H7 (cell line): ENCODE results near the gene IFNL4. TPM values are rescaled to one million over a fixed set of nuclear protein-coding genes. Genes with fewer than 3 reads are reported as not detected.
A peak's percentile ranks its signal among the peaks of the same experiment; 100 is the strongest.
"Not testable (repeated sequence)": the region's sequence is repeated elsewhere in the genome, so short reads cannot be mapped to it uniquely, and the experiment has no call there.

Experiments used
- DNase-seq: peaks from one replicate; pipeline ENCODE4 v3.0.0; 2012
- H3K27me3 ChIP-seq: 2 replicates; pipeline ENCODE4 v1.6.0; 2011; ENCODE audit warnings: mild to moderate bottlenecking, low read length; ENCODE audit not compliant: control insufficient read depth, insufficient read depth
- H3K36me3 ChIP-seq: replicated peaks from 2 replicates; pipeline ENCODE4 v1.5.1; 2011; ENCODE audit warnings: low read length; ENCODE audit not compliant: control insufficient read depth, insufficient read depth
- H3K4me3 ChIP-seq: 2 replicates; pipeline ENCODE4 v1.5.1; 2011; ENCODE audit warnings: low read depth, mild to moderate bottlenecking, control low read depth, low read length, moderate library complexity; ENCODE audit not compliant: insufficient read depth
- total RNA-seq: library from RNA; depleted of rRNA; stranded (reverse); fragments of >200 nt; shearing (Covaris generic); gene quantifications from 2 replicates; pipeline ENCODE4 v1.2.3, GENCODE V29; 2014

IFNL4 gene
- total RNA-seq, 1 experiment from 2014 or later = not detected

DNA sequence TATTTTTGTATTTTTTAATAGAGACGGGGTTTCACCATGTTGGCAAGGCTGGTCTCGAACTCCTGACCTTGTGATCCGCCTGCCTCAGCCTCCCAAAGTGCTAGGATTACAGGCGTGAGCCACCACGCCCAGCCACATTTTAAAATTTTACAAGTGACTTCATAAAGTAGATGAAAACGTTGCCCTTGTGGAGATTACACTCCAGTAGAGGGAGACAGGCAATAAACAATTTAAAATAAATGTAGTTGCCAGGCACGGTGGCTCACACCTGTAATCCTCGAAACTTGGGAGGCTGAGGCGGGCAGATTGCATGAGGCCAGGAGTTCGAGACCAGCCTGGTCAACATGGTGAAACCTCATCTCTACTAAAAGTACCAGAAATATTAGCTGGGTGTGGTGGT lies 29.5 kb downstream of the IFNL4 start:
- H3K36me3 ChIP-seq, H3K27me3 ChIP-seq, H3K4me3 ChIP-seq, DNase-seq: not testable (repeated sequence)

DNA sequence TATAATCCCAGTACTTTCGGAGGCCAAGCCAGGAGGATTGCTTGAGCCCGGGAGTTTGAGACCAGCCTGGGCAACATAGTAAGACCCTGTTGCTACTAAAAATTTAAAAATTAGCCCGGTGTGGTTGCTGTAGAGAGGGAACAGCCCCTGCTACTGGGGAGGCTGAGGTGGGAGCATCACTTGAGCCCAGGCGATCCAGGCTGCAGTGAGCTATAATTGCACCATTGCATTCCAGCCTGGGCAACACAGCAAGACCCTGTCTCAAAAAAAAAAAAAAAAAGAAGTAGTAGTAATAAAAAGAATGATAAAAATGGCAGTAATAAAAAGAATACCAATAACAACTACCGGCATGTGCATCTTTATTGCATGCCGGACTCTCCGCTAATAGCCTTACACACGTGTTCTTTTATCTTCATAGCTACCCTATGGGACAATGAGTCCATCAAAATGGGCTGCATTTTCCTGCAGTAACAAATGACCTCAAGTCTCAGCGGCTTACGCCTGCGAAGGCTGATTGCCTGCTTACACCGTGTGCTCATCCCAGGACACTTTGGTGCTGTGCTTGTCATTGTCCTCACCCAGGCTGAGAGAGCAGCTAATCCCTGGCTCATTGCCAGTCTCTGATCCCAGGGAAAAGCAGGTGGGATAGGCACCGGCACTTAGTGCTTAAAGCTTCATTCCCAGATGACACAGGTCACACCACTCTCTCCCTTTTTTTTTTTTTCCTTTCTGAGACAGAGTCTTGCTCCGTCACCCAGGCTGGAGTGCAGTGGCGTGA lies 30.2 kb downstream of the IFNL4 start:
- Histone ChIP-seq H3K27me3 (peaks cover 4% of the 10 kb centered on the region; the same call in 1 of the 2 replicates), H3K36me3 (no peaks in the 10 kb centered on the region), H3K4me3 (no peak overlapping the region)
- no peak for DNase-seq

DNA sequence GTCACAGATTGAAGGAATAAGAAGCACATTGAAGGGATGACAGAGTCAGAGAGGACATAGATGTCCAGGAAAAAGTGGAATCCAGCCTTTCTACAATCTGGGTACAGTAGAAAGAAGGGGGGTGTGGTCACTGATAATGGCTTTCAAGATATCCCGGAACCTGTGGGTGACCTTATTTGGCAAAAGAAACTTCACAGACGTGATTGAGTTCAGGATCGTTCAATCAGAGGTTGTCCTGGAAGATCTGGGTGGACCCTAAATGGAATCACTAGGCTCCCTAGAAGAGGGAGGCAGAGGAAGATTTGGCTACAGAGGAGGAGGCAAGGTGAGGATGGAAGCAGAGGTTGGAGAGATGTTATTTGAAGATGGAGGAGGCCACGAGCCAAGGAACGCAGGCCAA lies 31.6 kb downstream of the IFNL4 start:
- H3K27me3 ChIP-seq = peaks cover 4% of the 10 kb centered on the region; the same call in 1 of the 2 replicates
- DNase-seq = no peak
- no peaks in the 10 kb centered on the region for H3K36me3 ChIP-seq
- H3K4me3 ChIP-seq = no peak overlapping the region

DNA sequence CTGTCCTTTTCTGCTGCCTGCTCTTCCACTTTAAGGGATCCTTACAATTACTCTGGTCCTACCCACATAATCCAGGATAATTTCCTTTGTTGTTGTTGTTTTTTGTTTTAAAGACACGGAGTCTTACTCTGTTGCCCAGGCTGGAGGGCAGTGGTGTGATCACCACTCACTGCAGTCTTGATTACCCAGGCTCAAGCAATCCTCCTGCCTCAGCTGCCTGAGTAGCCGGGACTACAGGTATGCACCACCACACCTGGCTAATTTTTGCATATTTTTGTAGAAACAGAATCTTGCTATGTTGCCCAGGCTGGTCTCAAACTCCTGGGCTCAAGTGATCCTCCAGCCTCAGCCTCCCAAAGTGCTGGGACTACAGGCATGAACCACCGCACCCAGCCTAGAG lies 33.3 kb downstream of the IFNL4 start:
- not testable (repeated sequence) for H3K36me3 ChIP-seq, H3K4me3 ChIP-seq, H3K27me3 ChIP-seq, DNase-seq

DNA sequence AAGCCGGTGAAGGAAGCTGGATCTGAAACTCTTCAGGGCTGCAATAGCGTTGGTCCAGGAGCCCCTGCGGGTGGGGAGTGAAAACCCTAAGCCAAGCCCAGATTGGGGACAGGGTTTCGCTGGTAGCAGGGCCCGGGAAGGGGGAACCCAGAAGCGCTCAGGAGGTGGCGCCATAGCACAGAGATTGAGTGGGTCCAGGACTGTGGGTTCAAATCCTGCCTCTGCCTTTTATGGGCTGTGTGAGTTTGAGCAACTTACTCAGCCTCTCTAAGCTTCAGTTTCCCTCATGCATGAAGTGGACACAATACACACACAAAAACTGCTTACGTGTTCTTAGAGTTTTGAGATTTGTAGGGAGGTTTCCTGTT lies 36.3 kb downstream of the IFNL4 start:
- Histone ChIP-seq H3K4me3 (no peak overlapping the region), H3K36me3 (no peaks in the 10 kb centered on the region), H3K27me3 (no peaks in the 10 kb centered on the region)
- peak; percentile 81 for DNase-seq

DNA sequence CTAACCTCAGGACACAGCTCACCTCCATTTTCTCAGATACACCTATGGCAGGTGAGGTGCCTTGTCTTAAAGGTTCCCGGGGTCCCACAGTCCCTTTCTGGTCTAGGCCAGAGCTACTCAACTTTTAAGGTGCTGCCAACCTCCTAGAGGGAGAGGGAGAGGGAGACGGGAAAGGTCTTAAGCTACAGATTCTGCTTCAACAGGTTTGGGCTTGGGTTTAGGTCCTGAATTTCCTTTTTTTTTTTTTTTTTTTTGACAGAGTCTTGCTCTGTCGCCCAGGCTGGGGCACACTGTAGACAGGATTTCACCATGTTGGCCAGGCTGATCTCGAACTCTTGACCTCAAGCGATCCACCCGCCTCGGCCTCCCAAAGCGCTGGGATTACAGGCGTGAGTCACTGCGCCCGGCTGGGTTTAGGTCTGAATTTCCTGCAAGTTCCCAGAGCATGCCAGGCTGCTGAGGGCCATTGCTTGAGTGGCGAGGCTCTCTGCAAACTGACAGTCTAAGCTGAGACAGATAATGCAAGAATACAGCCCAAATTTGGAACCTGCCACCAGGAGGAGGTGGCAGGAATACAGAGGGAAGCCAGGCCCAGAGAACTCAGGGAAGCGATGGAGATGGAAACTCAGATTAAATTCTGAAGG lies 36.8 kb downstream of the IFNL4 start:
- Histone ChIP-seq H3K4me3 (no peak overlapping the region), H3K27me3 (no peaks in the 10 kb centered on the region), H3K36me3 (no peaks in the 10 kb centered on the region)
- no peak for DNase-seq

DNA sequence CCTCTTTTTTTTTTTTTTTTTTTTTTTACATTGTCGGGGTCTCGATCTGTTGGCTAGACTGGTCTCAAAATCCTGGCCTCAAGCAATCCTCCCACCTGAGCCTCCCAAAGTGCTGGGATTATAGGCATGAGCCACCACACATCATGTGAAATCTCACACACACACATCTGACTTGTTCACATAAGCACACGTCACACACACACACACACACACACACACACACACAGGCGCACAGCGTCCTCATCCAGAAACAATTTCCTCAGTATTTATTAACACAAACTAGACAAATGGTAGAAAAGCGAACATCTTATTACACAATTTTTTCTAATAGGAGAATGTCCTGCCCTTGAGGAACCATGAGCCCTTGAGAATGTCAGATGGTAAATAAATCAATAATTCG lies 39.5 kb downstream of the IFNL4 start:
- H3K27me3 ChIP-seq = no peaks in the 10 kb centered on the region; the same call in 1 of the 2 replicates
- H3K4me3 ChIP-seq = no peak overlapping the region
- no peak for DNase-seq
- H3K36me3 ChIP-seq = no peaks in the 10 kb centered on the region

DNA sequence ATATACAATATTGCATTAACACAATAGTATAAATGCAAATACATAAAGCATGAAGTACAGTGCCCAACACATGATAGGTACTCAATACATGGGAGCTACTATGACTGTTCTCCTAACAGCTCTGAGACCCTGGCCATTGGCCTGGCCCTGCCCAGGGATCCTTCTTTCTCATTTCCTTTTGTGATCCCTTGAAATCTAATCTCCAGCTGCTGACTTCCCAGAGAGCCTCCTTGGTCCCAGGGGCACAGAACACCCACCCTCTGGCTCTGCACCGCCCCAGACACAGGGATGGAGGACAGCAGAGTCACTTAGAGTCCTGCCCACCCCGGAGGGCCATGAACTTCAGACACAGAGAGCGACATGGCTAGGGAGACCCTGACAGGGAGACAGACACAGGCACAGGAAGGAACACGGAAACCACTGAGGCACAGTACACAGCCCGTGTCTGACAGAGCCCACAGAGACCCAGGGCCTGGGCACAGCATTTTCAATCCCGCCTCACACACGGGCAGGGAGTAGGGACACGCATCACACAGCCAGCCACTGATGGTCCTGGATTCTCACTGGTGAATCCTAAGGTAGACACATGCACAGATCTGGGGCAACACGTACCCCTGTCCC lies 40.4 kb downstream of the IFNL4 start:
- Histone ChIP-seq H3K4me3 (no peak overlapping the region), H3K27me3 (no peaks in the 10 kb centered on the region; the same call in 1 of the 2 replicates), H3K36me3 (no peaks in the 10 kb centered on the region)
- DNase-seq = no peak

DNA sequence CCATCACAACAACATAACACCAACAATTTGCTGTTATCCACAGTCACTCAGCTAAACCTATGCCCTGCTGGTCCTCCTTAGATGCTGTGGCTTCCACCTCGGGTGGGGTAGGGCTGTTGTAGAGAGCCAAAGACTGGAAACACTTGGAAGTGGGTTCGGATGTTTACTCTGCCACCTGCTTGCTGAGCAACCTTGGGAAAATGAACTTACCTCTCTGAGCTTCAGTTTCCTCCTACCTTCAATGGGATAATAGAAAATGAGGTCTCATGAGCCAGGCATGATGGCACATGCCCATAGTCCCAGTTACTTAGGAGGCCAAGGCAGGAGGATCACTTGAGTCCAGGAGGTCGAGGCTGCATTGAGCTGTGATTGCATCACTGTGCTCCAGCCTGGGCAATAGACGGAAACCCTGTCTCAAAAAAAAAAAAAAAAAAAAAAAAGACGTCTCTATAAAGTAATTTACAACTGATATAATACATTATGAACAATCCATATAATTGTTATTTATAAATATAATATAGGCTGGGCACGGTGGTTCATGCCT lies 41.3 kb downstream of the IFNL4 start:
- no peak overlapping the region for H3K4me3 ChIP-seq
- no peak for DNase-seq
- no peaks in the 10 kb centered on the region for H3K36me3 ChIP-seq
- no peaks in the 10 kb centered on the region; the same call in 1 of the 2 replicates for H3K27me3 ChIP-seq

DNA sequence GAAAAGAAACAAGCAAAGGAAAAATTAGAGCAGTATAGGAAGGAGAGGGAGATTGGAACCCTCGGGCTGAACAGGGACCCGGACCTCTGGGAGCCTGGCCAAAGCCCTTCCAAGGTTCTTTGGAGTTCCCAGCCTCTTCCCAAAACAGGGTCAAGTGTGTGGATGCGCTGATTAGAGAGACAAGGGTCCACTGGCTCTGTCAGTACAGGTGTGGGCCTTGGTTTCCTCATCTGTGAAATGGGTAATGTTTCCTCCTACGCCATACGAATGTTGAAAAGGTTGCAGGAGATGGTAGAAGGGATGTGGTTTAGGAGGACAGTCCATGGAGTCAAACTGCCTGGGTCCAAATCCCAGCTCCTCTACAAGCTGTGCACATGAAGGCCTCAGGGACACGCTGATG lies 42.5 kb downstream of the IFNL4 start:
- H3K27me3 ChIP-seq = no peaks in the 10 kb centered on the region; the same call in 1 of the 2 replicates
- H3K36me3 ChIP-seq = no peaks in the 10 kb centered on the region
- DNase-seq = no peak
- H3K4me3 ChIP-seq = no peak overlapping the region

DNA sequence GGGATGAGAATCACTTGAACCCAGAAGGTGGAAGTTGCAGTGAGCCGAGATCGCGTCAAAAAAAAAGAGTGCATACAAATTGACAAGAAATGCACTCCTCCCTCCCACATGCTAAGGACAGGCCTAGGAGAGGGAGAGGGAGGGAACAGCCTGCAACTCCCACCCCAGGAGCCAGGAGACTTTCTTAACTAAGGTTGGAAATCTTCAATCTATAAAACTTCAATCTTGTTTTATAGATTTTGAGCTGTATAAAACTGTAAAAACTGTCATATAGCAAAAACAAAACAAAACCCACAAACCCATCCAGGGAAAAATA lies 43.2 kb downstream of the IFNL4 start:
- Histone ChIP-seq H3K4me3 (no peak overlapping the region), H3K36me3 (no peaks in the 10 kb centered on the region), H3K27me3 (no peaks in the 10 kb centered on the region; the same call in none of the 2 replicates)
- DNase-seq = no peak

DNA sequence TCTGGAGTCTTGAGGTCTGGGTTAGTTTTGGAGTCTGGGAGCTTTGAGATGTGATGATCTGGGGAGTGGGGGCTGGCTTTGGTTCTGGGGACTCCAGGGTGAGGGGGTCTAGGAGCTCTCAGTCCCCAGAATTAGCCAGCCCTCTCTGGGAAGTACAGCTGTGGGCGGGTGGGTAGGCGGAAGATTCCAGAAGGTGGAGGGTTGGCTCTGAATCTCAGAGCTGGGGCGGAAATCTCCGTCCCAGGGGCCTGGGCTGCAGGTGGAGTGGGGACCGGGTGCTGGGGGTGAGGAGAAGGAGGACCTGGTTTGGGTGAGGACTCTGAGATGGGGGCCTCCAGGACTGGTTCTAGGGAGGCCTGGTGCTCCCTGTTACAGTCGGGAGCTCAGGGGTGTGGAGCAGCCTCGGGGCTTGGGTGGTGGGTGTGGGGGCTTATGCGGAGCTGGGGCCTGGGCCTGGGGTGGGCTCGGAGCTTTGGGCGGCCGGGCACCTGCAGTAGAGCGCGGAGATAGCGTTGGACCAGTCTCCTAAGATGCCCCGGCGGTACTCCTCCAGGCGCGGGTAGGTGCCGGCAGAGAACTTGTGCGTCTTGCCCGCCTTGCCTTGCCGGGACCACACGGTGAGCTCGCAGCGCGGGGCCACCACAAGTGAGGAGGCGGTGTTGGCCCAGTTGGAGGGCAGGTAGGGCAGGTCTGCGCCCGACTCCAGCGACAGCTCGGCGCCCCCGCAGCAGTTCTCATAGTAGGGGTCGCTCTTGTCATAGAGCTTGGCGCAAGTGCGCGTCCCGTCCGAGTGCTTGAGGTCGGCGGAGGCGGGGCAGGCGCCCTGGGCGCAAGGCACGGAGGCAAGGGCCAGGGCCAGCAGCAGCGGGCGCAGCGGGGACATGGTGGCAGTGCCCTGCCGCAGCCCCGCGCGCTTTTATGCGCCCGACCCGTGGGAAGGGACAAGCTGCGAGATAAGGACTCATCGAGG lies 45.0 kb downstream of the IFNL4 start, which contains the start of gene SYCN:
Gene SYCN, minus strand, starts transcription at position 892 of the 970 bp plus-strand sequence. Its CDS starts 9 bp downstream, at position 883.
- Histone ChIP-seq H3K36me3 (no peaks in the 10 kb centered on the region), H3K4me3 (no peak within 1 kb of the TSS), H3K27me3 (no peaks in the 10 kb centered on the region; the same call in none of the 2 replicates)
- peak; percentile 54 for DNase-seq

DNA sequence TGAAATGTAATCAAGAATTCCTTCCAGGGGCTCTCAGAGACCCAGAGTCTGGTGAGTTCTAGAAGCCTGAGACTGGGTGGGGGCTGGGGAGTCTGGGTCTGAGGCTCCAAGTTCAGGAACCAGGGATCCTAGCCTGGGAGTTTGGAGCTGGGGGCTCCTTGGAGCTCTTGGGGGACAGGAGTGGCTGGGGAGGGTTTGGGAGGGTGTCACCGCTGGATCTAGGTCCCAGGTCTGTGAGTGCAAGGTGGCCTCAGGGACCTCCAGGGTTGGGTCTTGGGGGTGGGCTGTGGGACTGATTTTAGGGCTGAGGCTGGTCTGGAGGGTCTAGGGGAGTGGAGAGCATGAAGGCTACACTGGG lies 45.7 kb downstream of the IFNL4 start:
- DNase-seq = no peak
- H3K27me3 ChIP-seq = peaks cover 4% of the 10 kb centered on the region
- H3K4me3 ChIP-seq = no peak overlapping the region
- H3K36me3 ChIP-seq = no peaks in the 10 kb centered on the region

DNA sequence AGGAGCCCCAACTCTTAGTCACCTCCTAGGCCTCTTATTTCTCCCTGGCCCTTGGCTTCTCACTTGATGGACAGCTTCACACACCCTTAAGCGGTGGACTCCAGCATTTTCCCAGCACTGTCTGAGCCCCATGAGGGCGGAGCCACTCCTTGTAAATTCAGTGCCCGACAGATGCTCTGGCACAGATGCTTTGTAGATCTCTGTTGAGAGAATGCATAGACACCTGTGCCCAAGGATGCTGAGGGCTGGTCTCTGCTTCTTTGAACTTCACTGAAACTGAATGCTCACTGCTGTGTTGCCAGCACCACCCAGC lies 47.9 kb downstream of the IFNL4 start:
- DNase-seq = no peak
- H3K27me3 ChIP-seq = peaks cover 25% of the 10 kb centered on the region
- no peaks in the 10 kb centered on the region for H3K36me3 ChIP-seq
- no peak overlapping the region for H3K4me3 ChIP-seq
